Heart right ventricle (tissue), 16 donors: Measurements from ENCODE around the gene MYB. TPM values are rescaled to one million over a fixed set of nuclear protein-coding genes. Genes with fewer than 3 reads are reported as not detected.

ENCODE experiments used
- ATAC-seq, 8 donors: fragments of 200-7000 bp; cut with Tn5 transposase; one replicate each; pipeline ENCODE4 v1.9.1; 2020; ENCODE audit warnings: mild to moderate bottlenecking in 8 of 8, moderate library complexity in 8 of 8, moderate number of reproducible peaks in 1 of 8
- DNase-seq, 2 donors: peaks; one replicate each; pipeline ENCODE4 v3.0.0-alpha.2; 2020
- H3K27ac ChIP-seq, 10 donors: fragments of 200-600 bp; sonication (generic) in 2 of 10; one replicate each; pipeline versions ENCODE4 v1.5.0 to v1.8.0; 2020 to 2022; ENCODE audit warnings: mild to moderate bottlenecking in 3 of 10
- H3K27me3 ChIP-seq, 7 donors: fragments of 200-600 bp; one replicate each; pipeline ENCODE4 v1.8.0; 2021 to 2022; ENCODE audit warnings: mild to moderate bottlenecking in 2 of 7
- H3K36me3 ChIP-seq, 9 donors: fragments of 200-600 bp; sonication (generic) in 1 of 9; one replicate each; pipeline versions ENCODE4 v1.5.0 to v1.8.0; 2020 to 2022; ENCODE audit warnings: mild to moderate bottlenecking in 2 of 9
- H3K4me1 ChIP-seq, 9 donors: fragments of 200-600 bp; sonication (generic) in 1 of 9; one replicate each; pipeline versions ENCODE4 v1.5.0 to v1.8.0; 2020 to 2022; ENCODE audit warnings: mild to moderate bottlenecking in 4 of 9
- H3K4me3 ChIP-seq, 10 donors: fragments of 200-600 bp; sonication (generic) in 2 of 10; one replicate each; pipeline versions ENCODE4 v1.5.0 to v1.8.0; 2020 to 2022; ENCODE audit warnings: mild to moderate bottlenecking in 7 of 10, moderate library complexity in 2 of 10
- H3K9me3 ChIP-seq, 11 donors: fragments of 200-600 bp in 10 of 11; sonication (generic) in 2 of 11; one replicate each; pipeline versions ENCODE4 v1.5.0 to v1.8.0; 2013 to 2022; ENCODE audit warnings: mild to moderate bottlenecking in 2 of 11, control low read depth in 1 of 11, moderate library complexity in 1 of 11
- WGBS, 2 donors: extraction: QIAGEN DNeasy Blood & Tissue Kit; methylation state at CpG; one replicate each; pipeline ENCODE4 v1.1.7; 2013; ENCODE audit warnings: inconsistent platforms in 1 of 2; 5-methylcytosine and 5-hydroxymethylcytosine counted together
- intact Hi-C, 10 donors: fragments of 100-400 bp; cut with DNase I; formaldehyde crosslinking; loops; one replicate each; pipeline versions ENCODE4 v1.11.1 to v1.14.2; 2022
- polyA plus RNA-seq, 2 donors: library from polyadenylated mRNA; stranded (reverse); fragments of 200-250 nt; gene quantifications; one replicate each; pipeline ENCODE4 v1.2.3, GENCODE V29; 2013
- total RNA-seq, 10 donors: library from RNA; stranded (reverse); fragmentation: NEBNext Ultra II Directional in 3 of 10; extraction: Animal tissue kit (Norgen Biotek cat#: 25700) in 3 of 10; gene quantifications; one replicate each; pipeline versions ENCODE4 v1.2.1 to v1.2.4, GENCODE V29; 2021 to 2023
- TF ChIP-seq, protein P1 (sequence below), 9 donors: fragments of 200-600 bp; sonication (generic) in 2 of 9; IDR thresholded peaks; one replicate each; pipeline versions ENCODE4 v1.5.0 to v1.8.0; 2021 to 2022; ENCODE audit warnings: antibody characterized with exemption in 9 of 9, mild to moderate bottlenecking in 5 of 9, moderate library complexity in 1 of 9
- donor health status: Arrhythmogenic right ventricular cardiomyopathy.
- donor health status: ischemic (EF 13 %, LVEDD 7.1; RV severe dilation, severe dysfunction).
- donor health status: healthy with polysubstance abuse.
- donor health status: DM: no; HTN: yes; CAD: no.
- donor health status: DM: no; HTN: no; CAD: no.
- donor health status: ischemic (EF 25% LVEDD 6.9; RV normal size, moderate dysfunction).
- donor health status: ischemic (EF 25% LVEDD 5.7; RV mildly dilated, moderate dysfunction).
- donor health status: healthy.
- donor health status: DM: yes; HTN: yes; CAD: no.
- donor health status: Ischemic cardiomyopathy.
- donor health status: ischemic (EF 35%, LVEDD 5.7; RV mildly dilated, moderate dysfunction).
- donor health status: nonischemic (EF 11% LVEDD 7.7; RV severe dilation, severe dysfunction).
- donor health status: DM: yes; HTN: yes; CAD: no.
- donor health status: PGD.
- donor health status: ischemic (EF 29% LVEDD 5.4; RV normal size, mild dysfunction).
- donor health status: nonischemic (EF 23%, LVEDD 6.1; RV moderate dilation, normal function).

Gene MYB
- total and polyA plus RNA-seq, 12 donors: 0.01 to 0.39 (median 0.13) TPM; not detected in 8

DNA sequence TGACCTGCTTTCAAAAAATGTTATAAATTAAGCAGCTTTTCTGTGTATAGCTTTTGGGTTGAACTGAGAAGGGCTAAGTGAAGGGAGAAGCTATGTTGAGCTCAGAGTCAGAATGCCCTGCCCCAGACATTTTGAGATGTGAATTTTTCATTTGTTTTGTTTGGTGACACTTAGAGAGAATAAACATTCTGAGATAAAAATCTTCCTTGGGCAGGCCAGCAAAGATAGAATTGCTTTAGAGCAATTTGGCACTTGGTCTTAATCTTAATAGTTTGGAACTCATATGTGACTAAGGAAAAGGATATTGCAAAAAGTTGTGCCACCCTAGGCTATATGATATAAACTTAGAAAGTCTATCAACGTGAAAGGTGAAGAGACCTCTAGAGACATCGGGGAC lies 30.2 kb downstream of the MYB start:
- 88 to 91% methylated on average over 2 of the region's 2 CpGs for WGBS, 2 donors
- ATAC-seq: no peak

DNA sequence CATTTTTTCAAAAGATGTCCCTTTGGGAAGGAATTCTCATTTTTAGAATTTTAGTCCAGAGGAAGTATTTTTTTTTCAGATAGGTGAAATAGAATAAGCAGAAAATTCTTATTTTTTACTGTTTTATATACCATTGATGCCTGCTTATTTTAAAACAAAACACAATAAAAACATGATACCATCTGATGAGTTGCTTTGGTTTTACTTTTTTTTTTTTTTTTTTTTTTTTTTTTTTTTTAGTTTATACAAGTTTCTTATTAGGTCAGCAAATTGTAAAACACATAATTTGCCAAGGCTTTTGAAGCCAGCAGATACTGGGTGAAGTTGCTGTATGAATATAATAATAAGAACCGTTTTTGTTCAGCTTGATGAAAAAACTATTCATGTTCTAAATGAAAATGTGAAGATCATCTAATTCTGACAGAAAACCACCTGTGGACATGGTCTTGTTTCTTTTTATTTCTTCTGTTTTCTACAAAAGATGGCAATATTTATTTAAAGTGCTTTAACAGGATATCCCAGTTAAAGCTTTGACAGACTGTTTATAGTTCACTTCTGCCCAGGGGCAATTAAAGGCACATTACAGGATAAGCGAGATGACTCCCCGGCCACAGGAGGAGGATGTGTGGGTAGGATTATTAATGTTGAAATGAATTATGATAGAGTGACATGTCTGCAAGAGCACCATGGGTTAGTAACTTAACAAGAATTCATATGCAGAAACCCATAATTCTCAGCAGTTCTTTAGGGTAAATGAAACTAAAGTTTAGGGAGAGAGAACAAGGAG lies 31.1 kb downstream of the MYB start:
- Histone ChIP-seq H3K4me1 (peaks cover 0 to 12% (median 0%) of the 10 kb centered on the region in 9 donors), H3K9me3 (peaks cover 0 to 10% (median 0%) of the 10 kb centered on the region in 11 donors), H3K27ac (no peak overlapping the region), H3K36me3 (no peaks in the 10 kb centered on the region), H3K27me3 (no peaks in the 10 kb centered on the region), H3K4me3 (no peak overlapping the region)
- no peak for ATAC-seq
- intact Hi-C loops: no loop called here
- TF ChIP-seq, protein P1, sequence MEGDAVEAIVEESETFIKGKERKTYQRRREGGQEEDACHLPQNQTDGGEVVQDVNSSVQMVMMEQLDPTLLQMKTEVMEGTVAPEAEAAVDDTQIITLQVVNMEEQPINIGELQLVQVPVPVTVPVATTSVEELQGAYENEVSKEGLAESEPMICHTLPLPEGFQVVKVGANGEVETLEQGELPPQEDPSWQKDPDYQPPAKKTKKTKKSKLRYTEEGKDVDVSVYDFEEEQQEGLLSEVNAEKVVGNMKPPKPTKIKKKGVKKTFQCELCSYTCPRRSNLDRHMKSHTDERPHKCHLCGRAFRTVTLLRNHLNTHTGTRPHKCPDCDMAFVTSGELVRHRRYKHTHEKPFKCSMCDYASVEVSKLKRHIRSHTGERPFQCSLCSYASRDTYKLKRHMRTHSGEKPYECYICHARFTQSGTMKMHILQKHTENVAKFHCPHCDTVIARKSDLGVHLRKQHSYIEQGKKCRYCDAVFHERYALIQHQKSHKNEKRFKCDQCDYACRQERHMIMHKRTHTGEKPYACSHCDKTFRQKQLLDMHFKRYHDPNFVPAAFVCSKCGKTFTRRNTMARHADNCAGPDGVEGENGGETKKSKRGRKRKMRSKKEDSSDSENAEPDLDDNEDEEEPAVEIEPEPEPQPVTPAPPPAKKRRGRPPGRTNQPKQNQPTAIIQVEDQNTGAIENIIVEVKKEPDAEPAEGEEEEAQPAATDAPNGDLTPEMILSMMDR (IDR thresholded peaks at IDR 0.05): no peak
- DNase-seq: no peak
- 72 to 82% methylated on average over 3 of the region's 3 CpGs for WGBS, 2 donors

More for the DNA sequence above, 30.2 kb downstream of the MYB start:
- Histone ChIP-seq H3K4me1 (peaks cover 0 to 12% (median 0%) of the 10 kb centered on the region in 9 donors), H3K36me3 (no peaks in the 10 kb centered on the region), H3K27ac (no peak overlapping the region), H3K27me3 (no peaks in the 10 kb centered on the region), H3K4me3 (no peak overlapping the region), H3K9me3 (peaks cover 0 to 10% (median 0%) of the 10 kb centered on the region in 11 donors)
- no peak for DNase-seq
- TF ChIP-seq, protein P1 (IDR thresholded peaks at IDR 0.05): no peak
- intact Hi-C loops: no loop called here

DNA sequence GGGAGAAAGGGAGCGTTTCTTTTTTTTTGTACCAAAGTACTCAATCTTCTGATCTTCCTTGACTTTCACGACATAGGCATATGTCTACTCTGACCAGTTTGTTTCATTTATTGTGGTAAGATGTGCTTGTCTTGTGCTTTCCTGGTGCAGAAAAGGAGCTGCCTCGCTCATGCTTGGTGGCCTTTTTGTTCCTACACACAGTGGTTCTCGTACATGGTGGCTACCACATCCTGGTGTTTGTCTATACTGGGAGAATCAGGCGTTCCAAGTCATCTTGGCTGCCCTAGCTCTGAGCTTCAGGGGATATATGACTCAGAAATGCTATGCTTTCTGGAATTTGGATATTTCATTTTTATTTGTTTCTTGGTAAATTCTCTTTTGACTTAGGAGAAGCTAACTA lies 31.8 kb downstream of the MYB start:
- H3K4me3 ChIP-seq: no peak overlapping the region
- H3K4me1 ChIP-seq: peaks cover 0 to 12% (median 0%) of the 10 kb centered on the region in 9 donors
- DNase-seq (no peak), ATAC-seq (no peak)
- H3K9me3 ChIP-seq: peaks cover 0 to 10% (median 0%) of the 10 kb centered on the region in 11 donors
- TF ChIP-seq, protein P1 (IDR thresholded peaks at IDR 0.05): no peak
- no peaks in the 10 kb centered on the region for H3K36me3 ChIP-seq
- no peaks in the 10 kb centered on the region for H3K27me3 ChIP-seq
- intact Hi-C loops: no loop called here
- WGBS, 2 donors: 87 to 91% methylated on average over 5 of the region's 5 CpGs
- no peak overlapping the region for H3K27ac ChIP-seq

DNA sequence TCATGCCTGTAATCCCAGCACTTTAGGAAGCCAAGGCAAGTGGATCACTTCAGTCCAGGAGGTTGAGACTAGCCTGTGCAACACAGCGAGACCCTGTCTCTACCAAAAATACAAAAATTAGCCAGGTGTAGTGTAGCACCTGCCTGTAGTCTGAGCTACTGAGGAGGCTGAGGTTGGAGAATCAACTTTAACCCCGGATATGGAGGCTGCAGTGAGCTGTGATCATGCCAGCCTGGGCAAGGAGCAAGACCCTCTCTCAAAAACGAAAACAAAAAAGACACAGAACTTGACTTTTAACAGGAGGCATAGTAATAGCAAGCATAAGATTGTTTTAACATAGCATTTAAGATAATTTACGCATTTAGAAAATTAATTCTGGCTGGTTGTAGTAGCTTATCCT lies 32.5 kb downstream of the MYB start:
- Histone ChIP-seq H3K4me1 (peaks cover 0 to 12% (median 0%) of the 10 kb centered on the region in 9 donors), H3K27me3 (no peaks in the 10 kb centered on the region), H3K4me3 (no peak overlapping the region), H3K36me3 (no peaks in the 10 kb centered on the region), H3K9me3 (peaks cover 0 to 8% (median 0%) of the 10 kb centered on the region in 11 donors), H3K27ac (no peak overlapping the region)
- 72% methylated on average over 4 of the region's 4 CpGs for WGBS, 2 donors
- intact Hi-C loops: no loop called here
- TF ChIP-seq, protein P1 (IDR thresholded peaks at IDR 0.05): no peak
- DNase-seq: no peak
- no peak for ATAC-seq
